ENCODE measurements around the gene LAD1.

The LAD1 gene

DNA sequence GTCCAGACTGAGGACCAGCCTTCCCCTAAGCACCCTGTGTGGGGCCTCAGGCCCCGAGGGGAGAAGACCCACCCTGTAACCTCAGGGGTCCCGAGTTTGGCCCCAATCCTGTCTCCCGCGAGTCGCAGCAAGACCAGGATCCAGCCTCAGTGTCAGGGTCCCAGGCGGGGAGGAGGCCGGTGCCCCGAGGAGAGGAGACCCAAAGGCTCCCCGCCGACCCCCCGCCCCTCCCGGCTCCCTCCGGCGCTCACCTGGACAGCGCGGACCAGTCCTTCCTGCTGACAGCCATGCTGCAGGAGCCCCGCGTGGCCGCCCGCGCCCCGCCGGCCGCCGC is at the start of gene LAD1:
Gene LAD1 (minus strand): TSS at position 307 of the 334 bp plus-strand sequence. CDS start 18 bp downstream, at position 289.
- peak within 1 kb of the TSS; percentile 92 for H3K27ac ChIP-seq
- TF ChIP-seq, protein P1, sequence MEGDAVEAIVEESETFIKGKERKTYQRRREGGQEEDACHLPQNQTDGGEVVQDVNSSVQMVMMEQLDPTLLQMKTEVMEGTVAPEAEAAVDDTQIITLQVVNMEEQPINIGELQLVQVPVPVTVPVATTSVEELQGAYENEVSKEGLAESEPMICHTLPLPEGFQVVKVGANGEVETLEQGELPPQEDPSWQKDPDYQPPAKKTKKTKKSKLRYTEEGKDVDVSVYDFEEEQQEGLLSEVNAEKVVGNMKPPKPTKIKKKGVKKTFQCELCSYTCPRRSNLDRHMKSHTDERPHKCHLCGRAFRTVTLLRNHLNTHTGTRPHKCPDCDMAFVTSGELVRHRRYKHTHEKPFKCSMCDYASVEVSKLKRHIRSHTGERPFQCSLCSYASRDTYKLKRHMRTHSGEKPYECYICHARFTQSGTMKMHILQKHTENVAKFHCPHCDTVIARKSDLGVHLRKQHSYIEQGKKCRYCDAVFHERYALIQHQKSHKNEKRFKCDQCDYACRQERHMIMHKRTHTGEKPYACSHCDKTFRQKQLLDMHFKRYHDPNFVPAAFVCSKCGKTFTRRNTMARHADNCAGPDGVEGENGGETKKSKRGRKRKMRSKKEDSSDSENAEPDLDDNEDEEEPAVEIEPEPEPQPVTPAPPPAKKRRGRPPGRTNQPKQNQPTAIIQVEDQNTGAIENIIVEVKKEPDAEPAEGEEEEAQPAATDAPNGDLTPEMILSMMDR (conservative IDR thresholded peaks at IDR 0.05) = no peak

GRCh38 chr1:201447903-201448871 is 49.1 kb upstream of the LAD1 start:
- H3K27ac ChIP-seq = no peak overlapping the region
- TF ChIP-seq, protein P1 (conservative IDR thresholded peaks at IDR 0.05) = peak; percentile 83

DNA sequence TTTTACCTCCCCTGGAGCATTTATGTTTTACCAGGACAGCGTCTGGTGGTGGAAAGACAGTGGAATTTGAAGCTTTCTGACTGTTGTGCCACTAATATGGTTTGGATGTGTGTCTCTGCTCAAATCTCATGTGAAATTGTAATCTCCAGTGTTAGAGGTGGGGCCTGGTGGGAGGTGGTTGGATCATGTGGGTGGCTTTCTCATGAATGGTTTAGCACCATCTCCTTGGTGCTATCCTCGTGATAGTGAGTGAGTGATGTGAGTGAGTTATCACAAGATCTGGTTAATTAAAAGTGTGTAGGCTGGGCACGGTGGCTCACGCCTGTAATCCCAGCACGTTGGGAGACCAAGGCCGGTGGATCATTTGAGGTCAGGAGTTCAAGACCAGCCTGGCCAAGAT is 46.2 kb upstream of the LAD1 start:
- no peak overlapping the region for H3K27ac ChIP-seq
- TF ChIP-seq, protein P1 (conservative IDR thresholded peaks at IDR 0.05) = no peak

- H3K27ac ChIP-seq = no peak overlapping the region
- TF ChIP-seq, protein P1 (conservative IDR thresholded peaks at IDR 0.05) = no peak
These were observed 45.7 kb upstream of the LAD1 start for GRCh38 chr1:201444792-201445191.

DNA sequence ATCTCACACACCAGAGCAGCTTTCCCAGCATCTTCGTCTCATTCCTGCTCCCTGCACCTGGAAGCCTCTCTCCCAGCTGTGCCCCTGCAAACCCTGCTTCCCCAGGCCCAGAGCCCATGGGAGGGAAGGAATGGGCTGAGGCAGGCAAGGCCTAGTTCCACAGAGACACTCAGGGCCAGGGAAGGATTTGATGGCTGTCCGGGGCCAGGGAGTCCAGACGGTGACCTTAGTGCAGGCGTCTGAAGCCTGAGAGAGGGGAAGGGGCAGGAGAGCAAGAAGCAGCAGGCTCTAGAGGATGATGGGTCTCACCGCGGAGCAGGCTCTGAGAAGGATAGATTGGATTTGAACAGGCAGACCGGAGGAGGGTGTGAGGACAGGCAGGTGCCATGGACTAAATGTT is 44.6 kb upstream of the LAD1 start:
- no peak overlapping the region for H3K27ac ChIP-seq
- TF ChIP-seq, protein P1 (conservative IDR thresholded peaks at IDR 0.05) = no peak

- H3K27ac ChIP-seq = no peak overlapping the region
- TF ChIP-seq, protein P1 (conservative IDR thresholded peaks at IDR 0.05) = no peak
These were observed 37.8 kb upstream of the LAD1 start for GRCh38 chr1:201436969-201437368.

- no peak overlapping the region; the same call in 1 of the 2 replicates for H3K27ac ChIP-seq
- TF ChIP-seq, protein P1 (conservative IDR thresholded peaks at IDR 0.05) = no peak
These were observed 37.3 kb upstream of the LAD1 start for GRCh38 chr1:201436393-201436792.
